GOT3 (cell line): ENCODE data around the gene OR52L1.
"Not testable (repeated sequence)": the region's sequence is repeated elsewhere in the genome, so short reads cannot be mapped to it uniquely, and the experiment has no call there.

Experiments
- DNase-seq: peaks from one replicate; lab custom pipeline; 2025; ENCODE audit warnings: mixed read lengths; lab: John Stamatoyannopoulos, UW

OR52L1 gene

DNA sequence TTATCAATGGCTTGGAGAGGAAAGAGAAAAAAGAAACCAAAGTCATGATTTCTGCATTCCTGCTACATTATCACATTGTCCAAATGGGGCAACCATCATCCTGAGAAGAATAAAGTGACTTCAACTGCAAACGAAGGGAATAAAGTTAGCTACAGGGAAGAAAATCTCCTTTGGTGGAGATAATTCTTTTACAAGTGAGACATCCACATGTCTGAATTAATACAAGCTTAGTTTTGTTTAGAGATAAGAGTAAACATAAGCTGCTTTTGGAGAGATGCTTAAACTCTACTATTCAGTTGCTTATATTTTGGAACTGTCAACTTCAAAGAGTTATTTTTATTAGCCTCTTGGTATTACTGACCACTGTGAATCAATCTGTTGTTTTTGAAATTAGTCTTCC, at the start of gene OR52L1:
Gene OR52L1, minus strand, starts transcription at position 101 of the 400 bp plus-strand sequence. Its CDS starts 55 bp downstream, at position 46.
- no peak for DNase-seq

DNA sequence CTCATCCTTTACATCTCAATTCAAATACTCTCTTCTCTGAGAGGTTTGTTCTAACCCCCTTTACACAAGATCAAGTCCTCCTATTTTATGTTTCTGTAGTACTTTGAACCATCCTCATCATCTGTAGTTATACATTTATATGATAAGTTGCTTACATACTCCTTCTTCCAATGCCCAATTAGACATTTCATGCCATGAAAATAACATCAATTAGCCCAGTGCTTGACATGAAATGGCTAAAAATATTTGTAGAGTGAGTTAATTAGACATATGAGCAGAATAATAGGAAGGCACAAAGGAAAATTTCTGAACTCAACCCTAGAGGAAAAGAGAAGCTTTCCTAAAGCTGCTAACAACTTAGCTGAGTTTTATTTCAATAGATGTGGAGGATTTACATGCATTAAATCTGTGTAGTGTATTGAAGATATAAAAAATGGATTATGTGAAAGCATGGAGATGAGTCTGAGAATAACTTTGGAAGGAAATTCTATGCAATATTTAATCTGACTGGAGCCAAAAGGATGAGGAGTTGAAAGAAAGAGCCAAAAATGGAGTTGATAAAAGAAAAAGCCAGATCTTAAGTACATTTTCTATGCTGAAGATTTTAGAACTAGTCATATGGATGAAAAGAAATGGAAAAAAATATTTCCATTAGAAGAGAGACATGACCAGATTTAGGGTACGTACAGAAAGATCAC, 44.1 kb upstream of the OR52L1 start, which contains the start of gene OR56A1:
Gene OR56A1, minus strand, starts transcription at position 51 of the 698 bp plus-strand sequence. CDS start 3,066 bp downstream, outside the sequence.
- no peak for DNase-seq

DNA sequence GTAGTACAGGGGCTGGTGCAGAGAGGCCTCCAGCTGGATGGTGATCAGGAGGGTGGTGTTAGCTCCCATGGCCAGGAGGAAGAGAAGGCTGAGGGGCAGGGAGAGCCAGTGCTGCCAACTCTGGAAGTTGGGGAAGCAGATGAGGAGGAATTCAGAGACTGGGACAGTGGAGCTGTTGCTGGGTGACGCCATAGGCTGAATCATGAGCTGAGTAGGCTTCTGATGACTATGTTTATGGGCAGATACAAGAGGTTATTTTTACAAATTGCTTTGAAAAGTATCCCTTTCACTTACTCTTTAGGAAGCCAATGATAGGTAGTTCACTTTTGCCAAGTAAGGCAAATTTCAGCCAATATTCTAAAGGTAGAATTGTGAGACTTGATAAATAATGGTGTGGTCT, 40.7 kb upstream of the OR52L1 start:
- DNase-seq, result no peak

DNA sequence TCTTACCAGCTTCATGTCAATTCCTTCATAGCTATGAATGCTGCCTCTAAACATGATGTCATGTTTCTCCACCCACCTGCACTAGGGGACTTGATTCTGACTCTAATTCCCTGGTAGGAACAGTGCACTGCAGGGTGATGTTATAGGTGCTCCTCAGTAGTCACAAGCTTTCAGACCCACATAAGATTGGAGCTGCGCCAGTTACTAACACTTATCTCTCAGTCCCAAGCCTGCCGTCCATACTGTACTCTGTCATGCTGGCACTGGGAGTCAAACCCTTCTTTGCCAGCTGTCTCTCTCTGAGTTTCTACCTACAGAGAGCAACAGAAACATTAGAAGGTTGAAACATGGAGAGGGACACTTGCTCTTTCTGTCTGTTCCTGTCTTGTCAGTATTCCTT, 38.3 kb upstream of the OR52L1 start:
- DNase-seq, result no peak

DNA sequence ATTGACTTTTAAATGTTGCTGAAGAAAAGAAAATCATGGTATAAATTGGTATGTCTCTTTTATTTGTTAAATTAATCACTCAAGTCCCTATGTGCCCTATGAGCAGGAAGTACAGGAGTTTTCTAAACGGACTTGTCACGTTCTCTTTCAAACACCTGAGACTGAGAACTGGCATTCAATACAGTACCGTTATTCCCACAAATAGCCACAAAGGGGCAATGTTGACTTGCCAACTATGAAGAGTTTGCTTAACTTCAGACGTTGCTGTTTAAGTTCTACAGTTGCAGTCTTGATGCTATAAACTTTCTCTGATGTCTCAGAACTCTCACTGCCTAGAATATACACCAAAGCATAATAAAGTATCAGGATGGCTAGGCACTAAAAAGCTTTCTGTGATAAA, 36.2 kb upstream of the OR52L1 start:
- no peak for DNase-seq

DNA sequence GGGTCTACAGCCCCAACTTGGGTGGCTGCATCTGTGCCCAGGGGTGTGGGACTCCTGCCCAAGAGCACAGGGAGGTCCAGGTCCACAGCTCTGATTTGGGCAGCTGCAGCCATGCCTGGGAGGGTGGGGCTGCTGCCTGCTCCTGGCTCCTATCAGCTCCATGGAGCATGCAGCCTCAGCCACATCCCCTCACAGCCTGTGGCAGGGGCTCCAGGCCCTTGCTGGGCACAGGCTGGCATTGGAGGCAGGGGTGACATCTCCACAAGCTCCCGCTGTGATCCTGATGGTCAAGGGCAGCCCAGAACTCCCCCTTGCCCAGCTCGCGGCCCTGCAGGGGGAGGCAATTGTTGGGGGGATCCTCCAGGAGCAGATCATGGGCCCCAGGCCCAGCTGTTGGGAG, 26.3 kb upstream of the OR52L1 start:
- DNase-seq, result no peak

DNA sequence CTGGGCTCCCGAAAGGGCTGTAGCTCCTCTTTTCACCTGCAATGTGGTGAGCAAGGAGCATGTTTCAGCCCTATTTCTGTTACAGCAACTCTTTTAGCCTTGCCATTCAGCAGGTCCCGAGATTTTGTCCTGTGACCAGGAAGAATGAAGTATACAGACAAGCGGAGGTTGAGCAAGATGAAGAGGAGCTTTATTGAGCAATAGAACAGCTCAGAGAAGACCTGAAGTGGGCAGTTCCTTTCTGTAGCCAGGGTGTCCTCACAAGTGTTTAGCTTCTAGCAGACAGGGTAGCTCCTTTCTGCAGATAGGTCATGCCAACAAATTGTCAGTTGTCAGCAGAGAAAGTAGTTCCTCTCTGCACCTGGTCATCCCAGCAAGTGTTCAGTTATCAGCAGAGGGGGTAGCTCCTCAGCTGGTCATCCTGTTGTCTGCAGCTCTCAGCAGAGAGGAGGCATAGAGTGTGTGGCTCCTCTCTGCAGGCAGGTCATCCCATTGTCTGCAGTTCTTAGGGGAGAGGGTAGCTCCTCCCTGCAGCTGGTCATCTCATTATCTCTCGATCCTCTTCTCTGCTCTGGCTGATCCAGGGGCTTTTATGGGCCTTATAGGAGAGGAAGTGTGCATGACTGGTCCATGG, 25.4 kb upstream of the OR52L1 start:
- DNase-seq, result no peak

DNA sequence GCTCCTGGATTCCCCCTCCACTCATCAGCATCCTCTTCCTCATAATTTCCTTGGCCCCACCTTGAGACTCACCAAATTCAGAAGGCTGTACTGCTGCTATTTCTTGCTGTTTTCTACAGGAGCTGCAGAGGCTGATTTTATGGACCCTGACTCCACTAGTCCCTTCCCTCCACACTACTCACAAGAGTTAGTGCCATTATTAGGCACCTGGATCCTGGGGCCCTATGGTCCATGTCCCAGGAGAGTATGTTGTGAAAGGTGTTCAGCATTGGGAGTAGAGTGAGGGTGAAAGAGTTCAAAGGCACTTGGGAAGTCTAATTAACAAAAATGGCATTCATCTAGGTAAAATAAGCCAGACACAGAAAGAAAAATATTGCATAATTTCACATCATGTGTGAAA, 20.1 kb upstream of the OR52L1 start, which contains the start of gene OR56A4:
Gene OR56A4, minus strand, starts transcription at position 101 of the 400 bp plus-strand sequence. CDS start 3,954 bp downstream, outside the sequence.
- DNase-seq, result no peak

DNA sequence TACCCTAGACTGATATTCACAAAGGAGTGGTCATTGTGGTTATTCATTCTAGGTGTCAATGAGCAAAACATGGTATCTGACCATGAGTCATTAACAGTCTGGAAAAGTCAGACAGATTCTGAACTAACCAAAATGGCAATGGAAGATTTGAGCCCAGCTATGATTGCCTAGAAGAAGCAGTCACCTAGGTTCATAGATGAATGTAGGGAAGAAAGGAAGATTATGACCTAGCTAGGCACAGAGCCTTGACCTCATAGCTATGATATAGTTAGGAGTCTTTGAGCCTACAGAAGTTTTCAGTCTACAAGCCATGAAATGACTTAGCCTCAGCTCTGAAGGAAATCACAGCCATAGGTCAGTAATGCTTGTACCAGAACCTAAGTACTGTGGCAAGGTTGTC, 19.6 kb upstream of the OR52L1 start:
- DNase-seq, result no peak

DNA sequence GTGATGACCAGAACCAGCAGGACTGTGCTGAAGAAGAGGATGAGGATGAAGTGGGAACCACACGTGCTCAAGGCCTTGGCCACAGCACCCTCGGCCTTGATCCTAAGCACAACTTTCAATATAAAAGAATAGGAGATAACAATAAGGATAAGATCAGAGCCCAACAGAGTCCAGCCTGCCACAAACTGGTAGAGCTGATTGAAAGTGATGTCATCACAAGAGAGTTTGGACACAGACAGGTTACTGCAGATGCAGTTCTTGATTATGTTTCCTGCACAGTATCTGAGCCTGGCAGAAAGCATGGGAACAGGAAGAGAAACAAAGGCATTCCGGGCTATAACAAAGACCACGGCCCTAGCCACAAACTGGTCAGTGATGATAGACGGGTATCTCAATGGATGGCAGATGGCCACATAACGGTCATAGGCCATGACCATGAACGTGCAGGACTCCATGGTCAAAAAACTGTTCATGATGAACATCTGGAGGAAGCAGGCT, 15.5 kb upstream of the OR52L1 start:
- DNase-seq, result no peak

DNA sequence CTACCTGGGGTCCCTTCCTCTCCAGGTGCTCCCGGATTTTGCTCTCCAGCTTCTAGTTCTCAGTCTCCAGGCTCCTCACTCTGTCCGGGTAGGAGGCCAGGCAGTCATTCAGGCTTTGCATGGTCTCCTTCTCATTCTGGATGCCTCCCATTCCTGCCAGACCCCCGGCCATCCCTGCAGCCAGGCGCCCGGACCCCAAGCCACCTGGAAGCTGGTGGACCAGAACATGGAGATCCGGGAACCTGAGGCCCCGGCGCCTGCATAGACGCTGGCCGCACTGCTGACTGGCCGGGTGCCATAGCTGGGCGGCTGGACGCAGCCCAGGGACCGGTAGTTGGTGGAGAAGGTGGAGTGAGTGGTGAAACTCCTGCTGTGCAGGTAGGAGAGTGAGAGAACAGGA, 8.0 kb upstream of the OR52L1 start:
- DNase-seq, result no peak

DNA sequence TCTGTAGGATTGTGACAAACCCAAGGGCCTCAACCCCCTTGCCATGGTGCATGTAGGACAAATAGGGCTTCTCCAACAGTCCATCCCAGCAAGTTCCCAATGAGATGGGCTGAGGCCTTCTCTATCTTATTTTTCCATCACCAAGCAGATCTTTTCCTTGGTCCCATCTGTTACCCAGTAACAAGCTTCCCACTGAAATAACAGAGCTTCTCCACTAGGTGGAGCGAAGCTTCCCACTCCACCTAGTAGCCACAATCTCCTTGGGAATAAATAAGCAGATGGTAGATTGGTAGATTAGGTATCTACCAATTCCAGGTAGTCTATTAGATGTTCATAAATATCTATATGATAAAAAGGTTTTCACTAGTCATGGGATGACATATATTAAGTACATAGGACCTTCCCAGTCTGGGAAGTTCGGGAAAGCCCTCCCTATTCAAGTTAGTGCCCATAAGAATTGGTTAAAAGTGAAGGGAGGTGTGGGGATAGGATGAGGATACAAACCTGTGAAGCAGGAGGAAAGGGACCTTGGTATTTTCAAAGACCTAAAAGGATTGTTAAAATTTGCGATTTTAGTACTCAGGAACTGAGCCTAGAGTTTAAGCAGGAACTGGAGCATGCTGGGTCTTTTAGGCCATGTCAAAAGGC, 5.9 kb upstream of the OR52L1 start:
- DNase-seq, result no peak

DNA sequence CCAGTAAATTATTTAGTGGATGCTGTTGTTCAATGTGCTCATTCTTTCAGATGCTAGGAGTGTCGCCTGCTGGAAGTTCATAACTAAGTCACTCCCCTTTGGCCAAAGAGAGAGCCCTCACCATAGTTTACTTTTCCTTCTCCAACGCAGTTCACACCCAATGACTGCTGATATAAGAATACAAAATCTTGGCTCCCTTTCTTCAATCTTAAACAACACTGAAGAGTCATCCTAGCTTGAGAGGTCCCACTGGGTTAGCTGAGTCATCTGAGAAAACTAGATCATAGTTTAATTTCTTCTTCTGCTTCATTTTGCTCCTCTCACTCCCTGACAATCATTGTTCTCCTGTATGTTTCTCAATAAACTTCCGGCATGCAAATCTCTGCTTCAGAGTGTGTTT, 5.4 kb upstream of the OR52L1 start:
- no peak for DNase-seq

DNA sequence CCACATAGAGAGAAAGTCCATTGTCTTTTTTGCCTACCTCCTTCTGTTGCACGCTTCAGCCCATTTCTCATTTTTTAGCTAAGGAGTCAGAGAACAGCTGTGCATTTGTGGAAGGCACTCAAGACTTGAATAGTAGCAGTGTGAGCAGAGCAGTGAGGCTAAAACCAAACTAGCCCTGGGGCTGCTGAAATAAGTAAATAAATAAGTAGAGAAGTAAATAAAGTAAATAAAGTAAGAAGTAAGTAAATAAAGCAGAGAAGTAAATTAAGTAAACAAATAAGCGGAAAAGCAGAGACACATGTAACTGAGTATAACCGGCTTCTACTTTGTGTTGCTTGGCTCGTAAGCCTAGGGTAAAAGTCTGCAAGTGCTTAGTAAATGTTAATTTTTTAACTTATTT, 2.4 kb upstream of the OR52L1 start:
- DNase-seq, result no peak

DNA sequence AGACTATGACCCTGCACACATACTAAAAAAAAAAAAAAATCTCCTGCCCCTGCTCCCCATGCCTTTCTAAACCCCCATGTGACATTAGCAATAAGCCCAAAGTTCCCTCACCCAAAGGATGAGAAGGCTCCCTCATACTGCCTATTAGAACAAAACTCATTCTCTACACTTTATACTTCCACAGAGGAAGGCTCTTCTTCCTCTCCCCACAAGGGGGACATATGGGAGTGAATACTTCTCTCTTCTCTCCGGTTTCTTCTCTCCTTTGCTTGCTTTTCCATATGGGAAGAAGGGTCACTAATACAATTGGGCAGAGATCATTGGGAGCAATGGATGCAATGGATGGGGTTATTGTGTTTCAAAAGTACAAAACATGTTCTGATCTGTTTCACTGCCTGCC, 3.3 kb downstream of the OR52L1 start:
- no peak for DNase-seq

DNA sequence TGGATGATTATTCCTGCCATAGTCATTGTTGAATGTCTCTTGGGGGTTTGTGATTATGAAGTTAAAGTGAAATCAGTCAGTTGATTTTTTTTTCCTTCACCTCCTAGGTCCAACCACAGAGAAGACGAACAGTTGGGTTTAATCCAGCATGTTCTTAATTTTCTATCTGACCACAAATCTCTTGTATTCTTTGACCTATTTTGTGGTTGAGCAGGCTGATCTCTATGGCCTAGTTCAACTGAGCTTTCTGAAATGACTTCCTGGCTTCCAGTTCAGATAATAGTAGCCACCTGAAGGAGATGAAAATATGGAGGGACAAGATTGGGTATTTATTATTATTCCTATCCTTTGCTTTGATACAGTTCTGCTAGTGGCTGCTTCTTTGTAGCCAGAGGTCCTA, 13.3 kb downstream of the OR52L1 start:
- no peak for DNase-seq

DNA sequence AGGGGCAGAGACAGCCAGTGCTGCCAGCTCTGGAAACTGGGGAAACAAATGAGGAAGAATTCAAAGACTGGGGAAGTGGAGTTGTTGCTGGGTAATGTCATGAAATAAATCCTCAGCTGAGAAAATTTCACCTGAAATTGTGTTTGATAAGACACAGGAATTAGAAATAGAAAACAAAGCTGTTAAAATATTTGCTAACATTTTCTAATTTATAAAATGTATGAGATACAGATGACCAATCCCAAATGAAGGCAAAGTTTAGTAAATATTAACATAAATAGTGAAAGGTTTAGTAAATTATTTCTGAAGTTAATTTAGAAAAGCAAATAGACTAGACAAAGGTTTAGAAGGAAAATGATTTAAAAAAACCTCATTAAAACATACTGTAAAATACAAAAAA, 18.4 kb downstream of the OR52L1 start, which contains the start of gene OR56A5:
Gene OR56A5, minus strand, starts transcription at position 101 of the 400 bp plus-strand sequence. Its CDS starts 0 bp downstream, at position 101.
- DNase-seq, result no peak

DNA sequence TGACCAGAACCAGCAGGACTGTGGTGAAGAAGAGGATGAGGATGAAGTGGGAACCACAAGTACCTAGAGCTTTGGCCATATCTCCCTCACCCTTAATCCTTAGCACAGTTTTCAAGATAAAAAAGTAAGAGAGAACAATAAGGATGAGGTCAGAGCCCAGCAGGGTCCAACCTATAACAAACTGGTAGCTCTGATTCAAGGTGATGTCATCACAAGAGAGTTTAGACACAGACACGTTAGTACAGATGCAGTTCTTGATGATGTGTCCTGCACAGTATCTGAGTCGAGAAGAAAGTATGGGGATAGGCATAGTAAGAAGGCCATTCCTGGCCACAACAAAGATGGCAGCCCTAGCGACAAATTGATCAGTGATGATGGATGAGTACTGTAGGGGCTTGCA, 19.1 kb downstream of the OR52L1 start:
- no peak for DNase-seq

DNA sequence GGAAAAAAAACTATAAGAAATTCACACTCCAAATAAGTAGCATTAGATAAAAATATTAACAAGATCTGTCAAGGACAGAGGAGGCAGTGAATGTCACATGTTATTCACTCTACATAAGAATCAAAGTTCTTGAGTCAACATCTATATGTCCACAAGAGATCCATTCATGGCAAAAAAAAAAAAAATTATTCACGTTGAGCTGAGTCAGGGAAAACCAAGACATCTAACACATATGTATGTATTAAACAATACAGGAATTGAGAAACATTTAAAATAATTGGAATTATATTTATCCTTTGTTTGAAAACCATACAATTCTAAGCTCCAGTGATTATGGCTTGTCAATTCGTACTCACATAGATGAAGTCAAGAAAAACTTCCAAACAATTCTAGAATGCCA, 19.8 kb downstream of the OR52L1 start:
- DNase-seq, result no peak

DNA sequence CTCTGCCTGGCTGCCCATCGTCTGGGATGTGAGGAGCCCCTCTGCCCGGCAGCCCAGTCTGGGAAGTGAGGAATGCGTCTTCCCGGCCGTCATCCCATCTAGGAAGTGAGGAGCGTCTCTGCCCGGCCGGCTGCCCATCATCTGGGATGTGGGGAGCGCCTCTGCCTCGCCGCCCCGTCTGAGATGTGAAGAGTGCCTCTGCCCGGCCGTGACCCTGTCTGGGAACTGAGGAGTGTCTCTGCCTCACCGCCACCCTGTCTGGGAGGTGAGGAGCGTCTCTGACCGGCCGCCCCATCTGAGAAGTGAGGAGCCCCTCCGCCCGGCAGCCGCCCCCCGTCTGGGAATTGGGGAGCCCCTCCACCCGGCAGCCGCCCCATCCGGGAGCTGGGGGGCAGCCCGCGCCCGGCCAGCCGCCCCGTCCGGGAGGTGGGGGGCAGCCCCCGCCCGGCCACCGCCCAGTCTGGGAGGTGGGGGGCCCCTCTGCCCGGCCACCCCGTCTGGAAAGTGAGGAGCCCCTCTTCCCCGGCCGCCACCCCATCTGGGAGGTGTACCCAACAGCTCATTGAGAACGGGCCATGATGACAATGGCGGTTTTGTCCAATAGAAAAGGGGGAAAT, 26.0 kb downstream of the OR52L1 start:
- DNase-seq, result not testable (repeated sequence)

DNA sequence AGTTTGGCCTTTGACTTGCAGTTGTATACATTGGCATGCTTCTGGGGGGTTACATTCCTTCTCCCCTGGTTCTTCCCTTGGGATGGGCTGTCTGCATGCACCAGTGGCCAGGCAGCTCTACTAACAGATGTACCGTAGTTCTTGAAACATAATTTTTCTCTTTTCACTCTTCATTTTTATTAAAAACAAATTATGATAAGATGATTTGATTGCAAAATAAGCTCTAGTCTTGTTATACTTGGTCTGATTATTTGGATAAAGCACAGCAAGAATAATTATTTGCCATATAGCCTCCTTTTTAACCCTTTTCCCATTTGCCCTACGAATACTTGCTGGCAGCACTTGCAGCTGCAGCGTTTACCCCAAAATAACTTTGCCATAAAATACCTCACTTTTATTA, 31.2 kb downstream of the OR52L1 start:
- DNase-seq, result no peak

DNA sequence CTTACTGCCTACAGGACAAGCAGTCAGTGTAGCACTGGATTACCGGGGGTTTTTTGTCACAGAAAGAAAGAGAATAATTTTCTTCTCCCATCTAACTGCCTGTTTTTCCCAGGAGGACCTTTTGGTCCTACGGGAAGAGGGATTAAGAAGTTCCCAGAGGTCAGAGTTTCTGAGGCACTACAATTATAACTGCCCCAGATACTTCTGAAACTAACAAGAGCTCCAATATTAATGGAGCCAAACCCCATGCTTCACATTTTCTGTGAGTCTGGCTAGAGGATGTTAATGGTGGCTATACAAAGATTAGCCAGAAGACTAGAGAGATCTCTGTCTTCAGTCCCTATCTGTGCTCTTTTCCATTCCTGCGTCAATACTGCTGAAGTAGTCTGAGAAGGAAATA, 44.8 kb downstream of the OR52L1 start, which contains the start of gene OR56A3:
Gene OR56A3, plus strand, starts transcription at position 301 of the 400 bp plus-strand sequence. CDS start 5,096 bp downstream, outside the sequence.
- DNase-seq, result no peak
